ENCODE results near the gene MARCKSL1. TPM values are rescaled to one million over a fixed set of nuclear protein-coding genes. Genes with fewer than 3 reads are reported as not detected.
A peak's percentile ranks its signal among the peaks of the same experiment; 100 is the strongest.

MARCKSL1 gene
- total RNA-seq, 1 donor from 2014 or later: 147 TPM

DNA sequence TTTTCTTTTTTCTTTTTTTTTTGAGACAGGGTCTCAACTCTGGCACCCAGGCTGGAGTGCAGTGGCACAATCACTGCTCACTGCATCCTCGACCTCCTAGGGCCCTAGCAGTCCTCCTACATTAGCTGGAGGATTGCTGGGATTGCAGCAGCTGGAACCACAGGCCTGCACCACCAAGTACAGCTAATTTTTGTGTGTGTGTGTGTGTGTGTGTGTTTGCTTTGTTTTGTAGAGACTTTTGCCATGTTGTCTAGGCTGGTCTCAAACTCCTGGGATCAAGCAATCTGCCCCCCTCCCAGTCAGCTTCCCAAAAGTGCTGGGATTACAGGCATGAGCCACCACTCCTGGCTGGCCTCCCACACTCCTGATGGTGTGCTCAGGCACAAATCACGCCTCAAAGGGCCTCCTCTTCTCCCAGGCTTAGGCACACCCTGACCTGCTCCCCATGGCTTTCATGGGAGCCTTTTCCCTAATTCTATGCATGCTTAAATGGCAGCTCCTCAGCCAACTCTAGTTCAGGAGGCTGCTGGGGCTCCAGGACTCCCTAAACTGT, 16.9 kb upstream of the MARCKSL1 start:
- no peak for DNase-seq

DNA sequence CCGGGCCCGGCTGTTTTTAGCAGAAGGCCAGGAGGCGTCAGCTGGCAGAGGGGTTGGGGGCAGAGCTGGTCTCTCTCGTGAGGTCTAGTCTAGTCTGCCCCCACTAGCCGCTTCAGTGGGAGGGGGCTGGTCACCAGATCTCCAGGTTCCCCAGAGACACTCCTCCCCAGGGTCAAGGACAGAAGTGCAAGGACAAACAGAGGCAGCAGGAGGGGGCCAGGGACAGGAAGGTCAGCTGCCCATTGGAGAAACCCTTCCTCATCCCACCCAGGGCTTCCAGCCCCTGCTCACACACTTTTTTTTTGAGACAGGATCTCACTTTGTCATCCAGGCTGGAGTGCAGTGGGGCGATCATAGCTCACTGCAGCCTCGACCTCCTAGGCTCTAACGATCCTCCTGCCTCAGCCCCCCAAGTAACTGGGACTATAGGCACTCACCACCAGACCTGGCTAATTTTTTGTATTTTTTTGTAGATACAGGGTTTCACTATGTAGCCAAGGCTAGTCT, 16.3 kb upstream of the MARCKSL1 start:
- DNase-seq: no peak

DNA sequence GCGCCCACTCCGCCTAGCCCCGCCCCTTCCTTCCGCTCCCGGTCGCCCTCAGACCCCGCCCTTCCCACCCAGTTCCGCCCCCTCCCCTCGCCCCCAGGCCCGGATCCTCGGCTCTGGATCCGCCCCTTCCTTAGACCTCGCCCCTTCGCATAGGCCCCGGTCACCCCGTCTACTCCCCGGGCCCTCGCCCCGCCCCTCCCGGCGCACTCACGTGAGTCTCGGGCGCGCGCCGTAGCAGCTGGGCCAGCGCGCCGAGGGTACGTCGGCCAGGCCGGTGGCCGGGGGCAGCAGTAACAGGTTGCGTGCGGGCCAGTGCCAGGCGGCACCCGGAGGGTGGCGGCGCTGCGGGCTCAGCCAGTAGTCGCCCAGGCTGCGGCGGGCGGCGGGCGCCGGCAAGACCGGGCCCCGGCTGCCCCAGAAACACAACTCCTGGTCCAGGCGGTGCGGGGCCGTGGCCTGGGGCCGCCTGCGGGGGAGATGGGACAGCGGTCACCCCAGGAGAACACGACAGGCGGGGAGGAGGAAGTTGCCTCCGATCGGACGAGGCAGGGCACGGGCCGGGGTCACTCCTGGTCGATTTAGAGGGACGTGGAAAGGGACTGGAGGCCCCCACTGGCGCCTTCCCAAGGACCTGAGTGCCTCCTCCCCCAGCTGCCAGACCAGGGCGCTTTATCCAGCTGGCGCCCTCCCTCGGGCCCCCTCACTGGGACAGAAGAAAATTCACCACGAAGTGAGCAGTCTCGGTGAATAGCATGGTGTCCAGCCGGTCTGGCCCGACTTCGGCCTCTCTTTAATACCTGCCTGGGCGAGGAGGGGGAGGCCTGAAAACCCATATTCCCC, 15.6 kb upstream of the MARCKSL1 start:
- peak; percentile 95 for DNase-seq

DNA sequence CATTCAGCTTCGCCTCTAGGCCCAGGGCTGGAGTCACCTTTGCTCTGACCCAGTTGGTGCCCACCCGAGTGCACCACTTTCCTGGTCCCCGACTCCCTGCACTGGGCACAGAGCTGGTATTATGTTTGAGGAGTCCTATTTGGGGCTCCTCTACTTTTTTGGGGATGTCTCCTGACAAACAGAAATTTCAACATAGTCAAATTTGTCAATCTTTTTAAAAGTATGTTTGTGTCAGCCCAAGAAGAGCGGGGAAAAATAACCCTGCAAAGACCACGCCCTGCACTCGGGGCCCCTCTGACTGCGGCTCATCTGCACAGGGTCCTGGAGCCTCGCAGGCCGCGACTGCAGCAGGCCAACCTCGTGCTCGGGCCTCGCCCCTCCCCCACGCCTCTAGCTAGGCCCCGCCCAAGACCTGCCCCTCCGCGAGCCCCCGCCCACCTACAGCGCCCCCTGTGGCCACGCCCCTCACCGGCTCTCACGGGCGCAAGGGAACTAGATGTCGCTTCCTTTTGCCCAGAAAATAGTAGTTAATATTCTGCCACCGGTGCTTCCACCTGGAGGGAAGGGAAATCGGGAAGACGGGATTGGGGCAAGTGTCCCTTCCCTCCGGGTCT, 14.9 kb upstream of the MARCKSL1 start:
- peak; percentile 80 for DNase-seq

DNA sequence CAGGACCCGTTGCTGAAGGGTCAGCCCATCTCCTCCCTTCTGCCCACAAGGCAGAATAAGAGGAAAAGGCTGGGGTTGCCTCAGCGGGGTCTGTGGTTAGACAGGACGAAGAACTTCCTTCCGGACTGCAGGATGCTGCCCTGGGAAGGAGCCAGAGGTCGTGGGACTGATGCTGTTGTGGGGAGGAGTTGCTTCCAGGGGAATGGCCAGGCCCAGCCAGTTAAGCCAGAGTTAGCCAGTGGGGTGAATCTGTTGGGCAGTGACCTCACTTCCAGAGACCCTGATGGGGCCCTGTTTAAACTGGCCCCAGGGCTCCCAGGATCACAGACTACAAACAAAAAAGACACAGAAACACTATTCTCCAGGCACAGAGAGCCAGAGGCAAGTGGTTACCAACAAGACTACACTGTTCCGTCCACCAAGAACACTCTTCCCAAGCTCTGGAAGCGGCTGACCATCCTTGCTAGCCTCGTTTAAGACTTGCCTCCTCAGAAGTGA, 13.2 kb upstream of the MARCKSL1 start:
- DNase-seq: peak; percentile 94

DNA sequence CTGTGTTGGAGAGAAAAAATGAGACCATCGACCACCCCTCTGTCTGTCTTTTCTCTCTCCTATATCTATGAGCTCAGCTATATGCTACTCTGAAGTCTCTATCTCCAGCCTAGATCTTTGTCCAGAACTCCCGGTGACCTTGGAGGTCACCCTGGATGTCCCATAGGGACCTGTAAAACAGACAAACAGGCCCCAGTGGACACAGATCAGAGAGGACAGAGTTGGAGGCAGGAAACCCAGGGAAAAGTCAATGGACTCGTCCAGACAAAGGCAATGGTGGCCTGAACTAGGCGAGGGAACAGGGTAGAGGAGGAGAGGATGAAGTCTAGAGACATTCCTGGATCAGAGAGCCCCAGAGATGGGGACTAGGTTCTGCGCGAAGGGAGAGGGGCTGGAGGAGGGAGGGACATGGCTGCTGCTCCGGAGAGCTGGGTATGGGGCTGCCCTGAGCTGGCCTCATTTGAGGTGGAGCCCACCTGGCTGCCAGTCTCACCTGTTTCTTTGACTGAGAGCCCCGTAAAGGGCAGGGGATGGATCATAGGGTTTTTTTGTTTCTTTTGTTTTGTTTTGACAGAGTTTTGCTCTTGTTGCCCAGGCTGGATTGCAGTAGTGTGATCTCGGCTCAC, 10.6 kb upstream of the MARCKSL1 start:
- DNase-seq: no peak

DNA sequence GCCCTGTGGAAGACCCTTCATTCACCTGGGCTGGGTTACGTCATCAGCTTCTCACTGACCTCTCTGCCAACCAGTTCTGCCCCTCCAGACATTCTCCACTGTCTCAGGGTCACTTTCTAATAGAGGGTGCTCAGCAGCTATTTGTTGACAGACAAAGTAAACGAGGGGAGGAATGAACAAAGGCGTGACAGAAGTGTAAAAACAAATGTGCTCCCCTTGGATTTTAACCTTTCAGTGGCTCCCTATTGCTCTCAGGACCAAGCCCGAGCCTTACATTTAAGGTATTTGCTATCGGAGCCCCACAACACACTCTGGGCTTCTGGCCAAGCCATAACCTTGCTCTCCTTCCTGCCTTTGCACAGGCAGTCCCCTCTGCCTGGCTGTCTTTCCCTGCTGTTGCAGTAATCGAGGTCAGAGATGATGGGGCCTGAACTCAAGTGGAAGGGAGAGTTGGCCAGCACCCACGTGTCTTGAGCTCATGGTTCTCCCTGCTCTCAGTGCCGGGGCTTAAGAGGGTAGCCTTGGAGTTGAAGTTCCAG, 9.3 kb upstream of the MARCKSL1 start:
- DNase-seq: peak; percentile 71

DNA sequence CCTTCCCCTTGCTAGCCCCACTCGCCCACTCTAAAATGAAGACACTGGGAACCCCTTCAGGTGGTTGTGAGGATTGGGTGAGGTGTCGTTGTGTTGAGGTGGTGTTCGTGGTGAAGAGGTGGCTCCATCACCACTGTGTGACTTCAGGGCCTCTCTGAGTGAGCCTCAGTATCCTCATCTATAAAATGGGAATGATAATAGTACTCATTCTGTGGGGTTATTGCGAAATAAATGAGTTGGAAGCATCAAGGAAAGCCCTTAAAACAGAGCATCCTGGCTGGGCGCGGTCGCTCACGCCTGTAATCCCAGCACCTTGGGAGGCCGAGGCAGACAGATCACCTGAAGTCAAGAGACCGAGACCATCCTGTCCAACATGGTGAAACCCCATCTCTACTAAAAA, 6.7 kb upstream of the MARCKSL1 start:
- DNase-seq: no peak

DNA sequence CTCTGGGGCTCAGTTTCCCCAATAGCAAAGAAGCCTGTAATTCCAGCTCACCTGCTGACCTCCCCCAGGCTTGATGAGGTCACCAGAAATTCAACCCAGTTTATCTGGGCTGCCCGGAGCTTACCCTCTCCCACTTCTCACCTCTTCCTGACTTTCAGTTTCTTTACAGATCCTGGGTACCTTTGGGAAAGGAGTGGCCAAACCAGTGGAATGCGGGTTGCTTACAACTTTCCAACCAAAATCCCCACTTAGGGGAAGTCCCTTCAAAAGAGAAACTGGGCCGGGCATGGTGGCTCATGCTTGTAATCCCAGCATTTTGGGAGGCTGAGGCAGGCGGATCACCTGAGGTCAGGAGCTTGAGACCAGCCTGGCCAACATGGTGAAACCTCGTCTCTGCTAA, 5.9 kb upstream of the MARCKSL1 start:
- no peak for DNase-seq

DNA sequence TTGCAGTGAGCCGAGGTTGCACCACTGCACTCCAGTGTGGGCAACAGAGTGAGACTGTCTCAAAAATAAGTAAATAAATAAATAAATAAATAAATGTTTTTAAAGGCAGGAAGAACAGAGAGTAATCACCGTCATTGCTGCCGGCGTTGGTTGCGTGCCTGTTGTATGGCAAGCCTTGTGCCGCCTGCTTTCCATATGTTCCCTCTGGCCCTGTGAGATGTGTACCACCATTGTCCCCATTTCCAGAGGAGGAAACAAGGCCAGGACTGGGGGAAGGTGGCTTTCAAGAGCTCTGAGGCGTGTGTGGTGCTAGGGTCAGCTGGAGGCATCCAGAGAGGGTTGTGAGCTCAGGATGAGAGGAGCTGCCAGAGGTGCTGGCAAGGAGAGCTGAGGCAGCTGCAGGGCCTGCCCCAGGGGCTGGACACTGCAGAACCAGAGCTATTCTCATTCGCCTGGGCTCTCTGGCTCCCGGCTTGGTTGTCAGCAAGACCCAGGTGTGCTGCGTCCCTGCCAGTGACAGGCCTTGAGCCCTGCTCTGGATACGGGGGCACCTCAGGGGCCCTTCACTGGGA, 5.2 kb upstream of the MARCKSL1 start:
- DNase-seq: no peak

DNA sequence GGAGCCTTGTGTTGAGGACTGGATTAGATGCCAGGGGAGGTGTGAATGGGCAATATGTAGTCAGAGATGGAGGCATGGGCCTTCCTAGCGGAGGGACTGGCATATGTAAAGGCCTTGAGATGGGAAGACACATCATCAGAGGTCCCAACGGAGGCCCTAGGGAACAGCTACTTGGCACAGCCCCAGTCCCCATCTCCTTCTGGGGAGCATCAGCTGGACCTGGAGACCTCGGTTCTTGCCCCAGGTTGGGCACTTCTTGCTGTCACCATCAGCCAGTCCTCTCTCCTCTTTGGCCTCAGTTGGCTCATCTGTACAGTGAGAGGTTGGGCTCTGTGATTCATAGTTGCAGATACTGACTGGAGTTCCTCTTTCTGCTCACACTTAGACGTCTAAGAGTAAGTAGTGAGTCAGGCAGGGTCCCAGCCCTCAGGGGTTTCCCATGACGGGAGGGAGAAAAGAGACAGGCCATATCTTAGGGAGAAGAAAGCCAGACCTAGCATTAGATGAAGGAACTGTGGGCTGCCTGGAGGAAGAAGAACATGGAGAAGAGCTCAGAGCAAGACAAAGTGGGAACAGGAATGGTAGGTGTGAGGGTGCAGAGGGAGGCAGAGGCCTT, 3.4 kb upstream of the MARCKSL1 start:
- DNase-seq: no peak

DNA sequence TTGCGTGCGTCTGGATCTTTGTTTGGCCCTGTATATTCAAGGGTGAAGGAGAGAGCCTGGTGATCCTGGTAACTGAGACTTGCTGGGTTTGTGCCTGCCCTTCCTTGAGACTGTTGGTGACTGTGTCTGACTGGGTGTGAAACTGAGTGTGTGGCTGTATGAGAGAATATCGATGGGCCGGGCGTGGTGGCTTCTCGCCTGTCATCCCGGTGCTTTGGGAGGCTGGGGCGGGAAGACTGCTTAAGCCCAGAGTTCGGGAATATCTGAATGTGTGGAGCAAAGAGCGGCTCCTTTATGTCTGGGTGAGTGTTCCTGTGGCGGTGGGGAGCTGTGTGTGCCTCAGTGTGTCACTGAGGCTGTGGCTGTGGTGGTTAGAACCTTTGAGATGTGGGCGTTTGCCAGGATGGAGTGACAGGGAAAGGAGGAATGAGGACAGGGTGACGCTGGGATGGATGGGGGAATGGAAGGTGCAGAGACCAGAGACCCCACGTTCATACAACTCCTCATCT, 2.7 kb upstream of the MARCKSL1 start:
- DNase-seq: no peak

DNA sequence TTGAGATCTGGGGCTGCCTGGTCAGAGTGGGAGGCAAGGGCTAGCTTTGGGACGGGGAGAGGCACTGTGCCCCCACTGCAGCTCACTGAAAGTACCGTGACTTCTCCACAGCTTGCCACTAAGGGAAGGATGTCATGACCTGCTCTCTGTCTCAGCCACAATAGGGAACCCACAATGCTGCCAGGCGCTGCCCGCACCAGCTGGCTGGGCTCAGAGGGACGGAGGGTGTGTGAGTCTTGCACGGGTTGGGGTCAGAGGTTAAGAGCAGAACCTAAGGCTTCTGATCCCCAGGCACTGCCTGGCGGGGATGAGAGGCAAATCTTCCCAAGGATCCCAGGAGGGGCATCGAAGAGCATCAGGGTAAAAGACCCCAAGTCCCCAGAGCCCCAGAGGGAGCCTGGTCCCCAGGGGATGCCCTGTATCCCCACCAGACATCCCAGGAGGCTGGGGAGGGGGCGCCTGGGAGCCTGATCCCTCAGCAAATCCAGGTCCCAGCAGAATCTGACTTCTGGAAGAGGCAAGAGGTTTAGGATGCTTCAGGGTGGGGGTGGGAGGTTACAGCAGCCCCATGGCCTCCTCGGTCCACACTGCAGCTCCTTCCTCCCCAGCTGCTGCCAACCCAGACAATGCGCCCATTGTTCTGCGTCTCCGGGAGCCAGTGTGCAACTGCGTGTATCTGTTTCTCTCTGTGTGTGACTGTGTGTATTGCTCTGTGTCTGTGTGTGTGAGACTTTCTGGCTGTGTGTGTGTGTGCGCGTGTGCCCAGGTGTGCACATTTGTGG, 2.0 kb upstream of the MARCKSL1 start:
- DNase-seq: peak; percentile 71

DNA sequence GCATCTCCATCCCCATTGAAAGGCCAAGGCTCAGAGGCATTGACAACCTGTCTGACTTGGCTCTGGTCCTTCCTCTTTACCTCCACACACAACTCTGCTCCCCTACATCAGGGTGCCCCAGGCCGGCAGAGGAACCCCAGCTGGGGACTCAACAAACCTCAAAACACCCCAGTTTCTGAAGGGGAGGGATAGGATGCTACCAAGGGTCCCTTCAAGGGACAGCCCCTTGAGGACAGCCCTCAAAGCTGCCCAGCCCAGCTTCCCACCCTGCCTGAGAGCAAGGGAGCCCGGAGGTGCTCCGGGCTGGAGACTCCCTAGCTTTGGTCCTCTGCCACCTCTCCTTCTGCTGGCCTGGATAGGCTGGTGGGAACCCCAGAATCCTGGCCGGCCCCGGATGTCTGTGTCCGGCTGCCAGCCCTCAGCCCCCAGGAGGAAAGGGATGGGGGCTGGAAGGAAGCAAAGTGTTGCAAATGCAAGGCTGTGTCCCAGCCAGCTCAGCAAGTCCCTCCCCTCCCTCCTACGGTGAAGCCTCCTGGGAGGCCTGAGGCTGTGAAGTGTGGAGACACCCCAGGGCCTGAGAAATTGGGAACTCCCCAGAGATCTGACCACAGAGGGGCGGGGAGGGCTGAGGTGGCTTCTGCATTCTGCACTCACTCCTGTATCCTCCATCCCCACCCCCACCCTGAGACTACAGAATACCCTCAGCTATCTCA, 1.1 kb upstream of the MARCKSL1 start:
- DNase-seq: no peak

DNA sequence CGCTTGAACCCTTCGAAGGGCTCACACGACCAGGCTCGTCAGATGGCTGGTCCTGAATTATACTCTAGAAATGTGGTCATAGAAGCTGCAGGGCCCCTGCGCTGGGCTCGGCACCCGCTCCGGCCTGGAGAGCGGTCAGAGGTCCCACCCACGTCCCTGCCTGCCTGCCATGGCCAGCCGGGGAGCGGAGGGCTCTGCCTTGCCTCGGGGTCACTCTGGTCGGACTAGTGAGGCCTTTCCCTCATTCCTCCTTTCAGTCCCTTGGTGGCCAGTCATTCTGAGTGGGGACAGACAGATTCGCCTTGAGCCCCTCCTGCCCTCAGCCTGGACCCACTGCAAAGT, 529 bp upstream of the MARCKSL1 start:
- peak; percentile 29 for DNase-seq

DNA sequence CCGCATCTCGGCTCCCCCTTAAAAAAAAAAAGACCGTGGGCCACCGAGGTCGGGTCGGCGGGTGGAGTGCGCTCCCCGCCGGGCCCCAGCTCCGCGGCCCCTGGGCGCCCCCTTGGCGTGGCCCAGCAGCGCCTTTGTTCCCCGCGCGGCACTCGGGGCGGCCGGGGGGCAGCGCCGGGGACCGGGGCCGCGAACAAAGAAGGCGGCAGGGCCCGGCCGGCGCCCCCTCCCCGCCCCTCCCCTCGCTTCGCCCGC, 571 bp downstream of the MARCKSL1 start:
- no peak for DNase-seq

DNA sequence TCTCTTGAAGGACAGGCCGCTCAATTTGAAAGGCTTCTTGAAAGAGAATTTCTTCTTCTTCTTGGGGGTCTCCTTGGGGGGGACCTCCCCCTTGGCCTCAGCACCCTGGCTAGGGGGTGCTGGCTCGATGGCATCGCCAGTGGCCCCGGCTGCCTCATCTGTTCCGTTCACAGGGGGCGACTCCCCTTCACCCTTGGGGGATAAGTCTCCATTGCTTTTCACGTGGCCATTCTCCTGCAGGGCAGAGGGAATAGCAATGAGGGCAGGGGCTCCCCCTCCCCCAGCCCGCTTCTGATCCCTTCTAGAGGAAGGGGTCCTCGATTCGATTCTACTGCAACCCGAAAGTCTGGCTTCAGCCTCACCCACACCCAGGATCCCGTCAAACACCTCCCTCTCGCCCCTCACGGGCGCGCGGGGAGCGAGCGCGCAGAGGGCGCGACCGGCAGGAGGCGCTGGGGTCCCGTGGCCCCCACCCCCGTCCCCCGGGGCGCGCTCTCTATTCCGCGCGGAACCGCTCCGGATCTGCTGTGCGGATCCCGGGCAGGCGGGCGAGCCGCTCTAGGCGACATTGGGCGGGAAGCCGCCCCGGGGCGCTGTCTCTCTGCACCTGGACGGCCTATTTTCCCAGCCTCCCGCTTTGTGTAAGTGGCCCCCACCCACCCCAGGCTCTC, 1.0 kb downstream of the MARCKSL1 start:
- peak; percentile 70 for DNase-seq

DNA sequence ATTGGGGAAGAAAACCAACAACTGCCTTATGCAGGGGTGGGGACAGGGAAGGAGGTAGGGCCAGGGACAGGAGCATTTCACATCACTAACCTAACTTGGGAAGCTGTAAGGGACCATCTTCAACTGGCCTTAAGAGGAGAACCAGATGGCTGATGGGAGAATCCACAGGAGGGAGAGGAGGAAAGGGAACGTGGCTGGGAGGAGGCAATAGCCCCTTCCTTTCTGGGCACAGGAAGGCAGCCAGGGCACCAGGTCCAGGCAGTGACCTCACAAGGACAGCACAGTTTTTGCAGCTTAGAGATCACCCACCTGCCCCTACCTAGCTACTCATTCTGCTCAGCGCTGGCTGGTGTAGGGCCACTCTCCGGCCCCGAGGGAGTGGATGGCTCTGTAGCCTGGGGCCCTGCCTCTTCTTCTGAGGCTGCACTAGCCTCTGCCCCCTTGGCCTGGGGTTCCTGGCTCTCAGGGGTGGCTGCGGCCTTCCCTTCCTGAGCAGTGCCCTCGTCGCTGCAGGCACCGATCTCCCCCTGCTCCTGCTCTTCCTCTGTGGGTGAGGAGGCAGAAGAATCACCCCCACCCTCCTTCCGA, 1.7 kb downstream of the MARCKSL1 start:
- peak; percentile 30 for DNase-seq

DNA sequence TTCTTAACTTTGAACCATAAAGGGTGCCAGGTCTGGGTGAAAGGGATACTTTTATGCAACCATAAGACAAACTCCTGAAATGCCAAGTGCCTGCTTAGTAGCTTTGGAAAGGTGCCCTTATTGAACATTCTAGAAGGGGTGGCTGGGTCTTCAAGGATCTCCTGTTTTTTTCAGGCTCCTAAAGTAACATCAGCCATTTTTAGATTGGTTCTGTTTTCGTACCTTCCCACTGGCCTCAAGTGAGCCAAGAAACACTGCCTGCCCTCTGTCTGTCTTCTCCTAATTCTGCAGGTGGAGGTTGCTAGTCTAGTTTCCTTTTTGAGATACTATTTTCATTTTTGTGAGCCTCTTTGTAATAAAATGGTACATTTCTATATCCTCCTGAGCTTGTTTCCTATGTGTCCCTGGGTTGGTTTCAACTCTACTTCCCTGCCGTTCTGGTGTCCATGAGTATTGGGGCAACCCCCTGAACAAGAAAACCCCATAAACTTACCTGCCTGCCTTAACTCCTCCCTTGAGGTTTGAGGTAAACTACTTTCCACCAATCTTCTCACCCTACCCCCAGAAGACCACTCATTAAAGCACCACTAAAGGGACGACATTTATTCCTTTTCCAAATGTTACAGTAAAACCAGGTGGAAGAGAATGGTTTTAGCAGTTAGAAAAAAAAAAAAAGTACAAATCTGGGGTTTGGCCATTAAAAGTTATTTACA, 2.6 kb downstream of the MARCKSL1 start:
- no peak for DNase-seq

Data from dermis blood vessel endothelial cell (primary cell).